PC-3 (cell line): ENCODE measurements around the gene ZNF784. TPM values are rescaled to one million over a fixed set of nuclear protein-coding genes. Genes with fewer than 3 reads are reported as not detected.

ENCODE experiments used
- ATAC-seq: fragments of 200-7000 bp; cut with Tn5 transposase; 2 replicates; pipeline ENCODE4 v1.9.1; 2020; ENCODE audit warnings: mild to moderate bottlenecking, moderate library complexity
- BruUV-seq: library from RNA; stranded (reverse); fragments of 400-500 nt; replicated peaks from 2 replicates; lab custom pipeline; 2021; lab: Mats Ljungman, UMichigan
- CTCF ChIA-PET: fragments of 300-600 bp; sonication (Branson Sonifier 250); formaldehyde crosslinking; loops from one replicate; lab custom pipeline; 2022; ENCODE audit warnings: antibody characterized with exemption; lab: Charles Lee
- POLR2A ChIA-PET: fragments of 300-600 bp; sonication (Branson Sonifier 250); formaldehyde crosslinking; loops from one replicate; lab custom pipeline; 2022; ENCODE audit warnings: antibody characterized with exemption; ENCODE audit not compliant: unreplicated experiment; lab: Charles Lee
- DNase-seq: peaks from one replicate; pipeline ENCODE4 v3.0.0-alpha.2; 2015
- H2AFZ ChIP-seq: fragments of 300-600 bp; sonication (generic); 2 replicates; pipeline ENCODE4 v1.6.0; 2016; ENCODE audit warnings: antibody characterized with exemption, low read length
- H3F3A ChIP-seq: fragments of 300-600 bp; sonication (generic); one replicate; pipeline ENCODE4 v1.6.0; 2017; ENCODE audit warnings: antibody characterized with exemption, low read length, control low read depth, mild to moderate bottlenecking; ENCODE audit not compliant: unreplicated experiment
- H3K27ac ChIP-seq: fragments of 300-600 bp; sonication (generic); 2 replicates; pipeline ENCODE4 v1.5.1; 2016; ENCODE audit warnings: mild to moderate bottlenecking, low read length
- H3K27me3 ChIP-seq: fragments of 300-600 bp; sonication (generic); 2 replicates; pipeline ENCODE4 v1.6.1; 2016; ENCODE audit warnings: low read length, mixed read lengths
- H3K36me3 ChIP-seq: fragments of 300-600 bp; sonication (generic); 2 replicates; pipeline ENCODE4 v1.6.1; 2016; ENCODE audit warnings: low read depth, mixed run types, low read length, mixed read lengths
- H3K4me1 ChIP-seq: fragments of 300-600 bp; sonication (generic); 2 replicates; pipeline ENCODE4 v1.5.1; 2016; ENCODE audit warnings: low read length; ENCODE audit not compliant: insufficient read depth
- H3K4me2 ChIP-seq: fragments of 300-600 bp; sonication (generic); 2 replicates; pipeline ENCODE4 v1.6.0; 2016; ENCODE audit warnings: low read length
- H3K4me3 ChIP-seq: fragments of 300-600 bp; sonication (generic); 2 replicates; pipeline ENCODE4 v1.5.1; 2016; ENCODE audit warnings: mild to moderate bottlenecking, low read length, mixed read lengths
- H3K79me2 ChIP-seq: fragments of 300-600 bp; sonication (generic); 2 replicates; pipeline ENCODE4 v1.6.1; 2017; ENCODE audit warnings: low read length, mixed read lengths
- H3K9ac ChIP-seq: fragments of 300-600 bp; sonication (generic); 2 replicates; pipeline ENCODE4 v1.6.0; 2016; ENCODE audit warnings: mild to moderate bottlenecking, low read length
- H3K9me2 ChIP-seq: fragments of 300-600 bp; sonication (generic); replicated peaks from 2 replicates; pipeline ENCODE4 v1.6.1; 2016; ENCODE audit warnings: mixed run types, low read length, mixed read lengths
- H3K9me3 ChIP-seq: fragments of 300-600 bp; sonication (generic); 2 replicates; pipeline ENCODE4 v1.6.1; 2016; ENCODE audit warnings: low read length, mixed read lengths
- H4K20me1 ChIP-seq: fragments of 300-600 bp; sonication (generic); 2 replicates; pipeline ENCODE4 v1.6.1; 2016; ENCODE audit warnings: low read length, mixed read lengths
- CTCF ChIP-seq: fragments of 300-600 bp; sonication (generic); conservative IDR thresholded peaks from 2 replicates; pipeline ENCODE4 v1.5.1; 2017; ENCODE audit warnings: antibody characterized with exemption, low read depth, mild to moderate bottlenecking, low read length
- EZH2 ChIP-seq: fragments of 300-600 bp; sonication (generic); IDR thresholded peaks from one replicate; pipeline ENCODE4 v1.6.1; 2017; ENCODE audit warnings: antibody characterized with exemption, mild to moderate bottlenecking, low read length; ENCODE audit not compliant: unreplicated experiment
- EZH2phosphoT487 ChIP-seq: fragments of 300-600 bp; sonication (generic); IDR thresholded peaks from 2 replicates; pipeline ENCODE4 v1.6.1; 2018; ENCODE audit warnings: mild to moderate bottlenecking, antibody characterized with exemption, low read length, borderline replicate concordance
- intact Hi-C: fragments of 100-400 bp; cut with micrococcal nuclease; formaldehyde crosslinking; loops from 2 replicates; pipeline ENCODE4 v1.9.0; 2023
- total RNA-seq: library from RNA; depleted of rRNA; stranded (reverse); fragments of >200 nt; gene quantifications from 2 replicates; pipeline ENCODE4 v1.2.3, GENCODE V29; 2014

ZNF784 gene
- total RNA-seq, 1 experiment from 2014 or later = 9.0 TPM

GRCh38 chr19:55603581-55604292, 20.6 kb downstream of the ZNF784 start:
- ChIA-PET POLR2A (interaction anchor here (0.6 kb wide), 1 partner anchor 51 kb away, joined by 7 read pairs; no protein-coding TSS in a partner anchor), CTCF (interaction anchor here (0.8 to 2.8 kb wide), 2 partner anchors 20 to 27 kb away, joined by 4 to 12 read pairs; partner anchors contain the start of gene ZNF784)
- ATAC-seq (no peak), DNase-seq (no peak)
- Histone ChIP-seq H3K79me2 (peaks cover 32% of the 10 kb centered on the region), H3F3A (peaks cover 6% of the 10 kb centered on the region), H3K9me3 (no peaks in the 10 kb centered on the region), H3K4me2 (no peak overlapping the region), H3K27ac (no peak overlapping the region), H3K4me1 (peaks cover 22% of the 10 kb centered on the region), H4K20me1 (no peaks in the 10 kb centered on the region), H2AFZ (no peak overlapping the region), H3K9ac (no peak overlapping the region), H3K4me3 (no peak overlapping the region), H3K27me3 (no peaks in the 10 kb centered on the region), H3K36me3 (no peaks in the 10 kb centered on the region), H3K9me2 (no peaks in the 10 kb centered on the region)
- intact Hi-C loops = no loop called here
- TF ChIP-seq EZH2 (no peak), CTCF (no peak), EZH2phosphoT487 (no peak)
- no TSS peak for BruUV-seq

- no peak overlapping the region for H3K4me2 ChIP-seq
- peaks cover 6% of the 10 kb centered on the region for H3F3A ChIP-seq
- ATAC-seq = no peak
- H4K20me1 ChIP-seq = no peaks in the 10 kb centered on the region
- no peaks in the 10 kb centered on the region for H3K36me3 ChIP-seq
- H3K27ac ChIP-seq = no peak overlapping the region
- peaks cover 34% of the 10 kb centered on the region for H3K79me2 ChIP-seq
- TF ChIP-seq CTCF (no peak), EZH2 (no peak), EZH2phosphoT487 (no peak)
- no peak overlapping the region for H3K9ac ChIP-seq
- no TSS peak for BruUV-seq
- peaks cover 28% of the 10 kb centered on the region for H3K4me1 ChIP-seq
- no peaks in the 10 kb centered on the region for H3K27me3 ChIP-seq
- no peaks in the 10 kb centered on the region for H3K9me2 ChIP-seq
- H3K9me3 ChIP-seq = no peaks in the 10 kb centered on the region
- no peak for DNase-seq
- H3K4me3 ChIP-seq = no peak overlapping the region
- H2AFZ ChIP-seq = no peak overlapping the region
- intact Hi-C loops = no loop called here
- POLR2A ChIA-PET = no interaction called here
- CTCF ChIA-PET = no interaction called here
Observed at GRCh38 chr19:55603115-55603514, 21.3 kb downstream of the ZNF784 start.
